AG09309 (cell line): Measurements from ENCODE around the gene KRTAP10-8.
"Not testable (repeated sequence)": the region's sequence is repeated elsewhere in the genome, so short reads cannot be mapped to it uniquely, and the experiment has no call there.

Experiments
- DNase-seq: peaks from one replicate; pipeline ENCODE4 v3.0.0-alpha.2; 2010; ENCODE audit warnings: low read depth
- H3K4me3 ChIP-seq: 2 replicates; pipeline ENCODE4 v1.5.1; 2011; ENCODE audit warnings: mild to moderate bottlenecking, low read depth, low read length, moderate library complexity; ENCODE audit not compliant: control insufficient read depth
- CTCF ChIP-seq: IDR thresholded peaks from 2 replicates; pipeline ENCODE4 v1.5.1; 2011; ENCODE audit warnings: mild to moderate bottlenecking, low read depth, low read length, inconsistent platforms; ENCODE audit not compliant: insufficient read depth, control insufficient read depth; ENCODE audit errors: missing control alignments

KRTAP10-8 gene

GRCh38 chr21:44644878-44645277, 33.0 kb downstream of the KRTAP10-8 start:
- TF ChIP-seq CTCF, result no peak
- DNase-seq, result no peak
- H3K4me3 ChIP-seq, result no peak overlapping the region

- DNase-seq, H3K4me3 ChIP-seq: not testable (repeated sequence)
Measured at GRCh38 chr21:44646366-44647221, 34.7 kb downstream of the KRTAP10-8 start, which contains the start of gene KRTAP10-11. TSS of gene KRTAP10-11 (plus strand) at chr21:44646414. CDS start at chr21:44646459, 45 bp downstream.

- no peak for TF ChIP-seq CTCF
- no peak for DNase-seq
Measured at GRCh38 chr21:44647222-44647552, 35.3 kb downstream of the KRTAP10-8 start.

GRCh38 chr21:44648557-44649311, 36.9 kb downstream of the KRTAP10-8 start:
- no peak for DNase-seq
- no peak overlapping the region for H3K4me3 ChIP-seq
- no peak for TF ChIP-seq CTCF

More at GRCh38 chr21:44647222-44647552, 35.3 kb downstream of the KRTAP10-8 start:
- H3K4me3 ChIP-seq, result no peak overlapping the region

GRCh38 chr21:44649521-44650100, 37.7 kb downstream of the KRTAP10-8 start:
- no peak for TF ChIP-seq CTCF
- H3K4me3 ChIP-seq, result no peak overlapping the region
- no peak for DNase-seq

GRCh38 chr21:44650265-44650972, 38.5 kb downstream of the KRTAP10-8 start:
- DNase-seq, result no peak
- no peak overlapping the region for H3K4me3 ChIP-seq
- no peak for TF ChIP-seq CTCF
